Mammary epithelial cell (primary cell): ENCODE data around the gene EFCAB8.

Source experiments
- CTCF ChIP-seq, 2 donors: IDR thresholded peaks in 1 of 2; conservative IDR thresholded peaks in 1 of 2; 2 replicates each; pipeline ENCODE4 v1.5.1; 2011 to 2012; ENCODE audit warnings: inconsistent platforms in 2 of 2, low read length in 2 of 2, mild to moderate bottlenecking in 2 of 2, control low read depth in 1 of 2, low read depth in 1 of 2; ENCODE audit not compliant: insufficient read depth in 1 of 2; ENCODE audit errors: extremely low read depth in 1 of 2
- EZH2 ChIP-seq: IDR thresholded peaks from 2 replicates; pipeline ENCODE4 v1.6.1; 2012; ENCODE audit warnings: low read length, inconsistent platforms, borderline replicate concordance

- TF ChIP-seq CTCF (conservative IDR thresholded peaks at IDR 0.05 in 1 of 2, IDR thresholded peaks at IDR 0.05 in 1 of 2; ENCODE audit: extremely low read depth in 1 of 2, insufficient read depth in 1 of 2, low read depth in 1 of 2, low read length in 2 of 2) = no peak
- no peak for TF ChIP-seq EZH2
Observed at GRCh38 chr20:32934580-32934979, 75.9 kb downstream of the EFCAB8 start.
